ENCODE results near the gene VPS51. TPM values are rescaled to one million over a fixed set of nuclear protein-coding genes. Genes with fewer than 3 reads are reported as not detected.

Gene VPS51
- total and polyA plus RNA-seq, 2 of the 13 experiments (the other 11 are each of a cell fraction or from before 2014, with no cell fraction given): 76.3 to 90.6 TPM

DNA sequence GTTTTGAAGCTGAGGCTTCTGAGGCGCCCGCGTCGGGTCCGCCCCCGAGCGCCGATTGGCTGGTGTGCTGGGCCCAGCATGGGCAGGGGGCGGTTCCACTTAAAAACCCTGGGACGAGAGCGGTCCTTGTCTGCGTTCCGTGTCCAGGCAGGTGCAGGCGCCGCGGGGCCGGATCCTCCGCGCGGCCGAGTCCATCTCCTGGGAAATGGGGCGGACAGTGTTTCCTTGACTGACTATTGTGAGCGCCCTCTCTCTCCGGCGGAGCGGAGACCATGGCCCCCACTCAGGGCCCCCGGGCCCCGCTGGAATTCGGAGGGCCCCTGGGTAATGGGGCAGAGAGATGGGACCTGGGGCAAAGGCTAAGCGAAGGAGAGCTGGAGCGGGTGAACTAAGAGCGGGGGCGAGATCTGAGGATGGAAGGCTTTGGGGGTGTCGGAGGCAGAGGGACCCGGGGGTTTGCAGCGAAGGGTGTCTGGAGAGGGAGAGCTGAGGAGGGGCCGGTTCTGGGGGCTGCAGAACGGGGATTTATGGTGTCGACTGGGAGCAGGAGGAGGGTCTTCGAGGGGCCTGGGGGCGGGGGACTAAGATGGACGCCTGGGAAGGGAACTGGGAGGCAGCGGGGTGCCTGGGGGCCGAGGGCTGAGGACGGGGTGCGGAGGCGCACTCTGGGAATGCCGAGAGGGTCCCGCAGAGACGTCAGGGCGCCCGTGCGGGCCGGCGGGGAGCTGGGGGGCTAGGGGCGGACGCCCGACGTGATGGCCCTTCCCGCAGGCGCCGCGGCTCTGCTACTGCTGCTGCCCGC lies 15.9 kb downstream of the VPS51 start, which contains the start of gene TM7SF2:
Gene TM7SF2, plus strand, starts transcription at position 129 of the 802 bp plus-strand sequence. Its CDS starts 144 bp downstream, at position 273.
- DNase-seq (ENCODE audit: low spot score) (peak; percentile 93), FAIRE-seq (no peak)
- TF ChIP-seq ZNF230 (CRISPR knock-in tag; IDR thresholded peaks at IDR 0.05) (no peak), HMG20B (CRISPR knock-in tag; conservative IDR thresholded peaks at IDR 0.05) (no peak), SUZ12 (IDR thresholded peaks at IDR 0.05; ENCODE audit: low read depth, low read length) (no peak), ATAD3A (CRISPR knock-in tag; IDR thresholded peaks at IDR 0.05) (no peak), ZNF766 (CRISPR knock-in tag; IDR thresholded peaks at IDR 0.05; ENCODE audit: borderline replicate concordance) (peak; percentile 77; the same call in 1 of the 2 replicates), ZNF496 (CRISPR knock-in tag; IDR thresholded peaks at IDR 0.05; ENCODE audit: insufficient replicate concordance) (no peak), HES4 (CRISPR knock-in tag; IDR thresholded peaks at IDR 0.05; ENCODE audit: borderline replicate concordance) (0 out of 2 replicates have a peak, but pooled peaks have one; percentile 38)
- TF ChIP-seq, protein P1, sequence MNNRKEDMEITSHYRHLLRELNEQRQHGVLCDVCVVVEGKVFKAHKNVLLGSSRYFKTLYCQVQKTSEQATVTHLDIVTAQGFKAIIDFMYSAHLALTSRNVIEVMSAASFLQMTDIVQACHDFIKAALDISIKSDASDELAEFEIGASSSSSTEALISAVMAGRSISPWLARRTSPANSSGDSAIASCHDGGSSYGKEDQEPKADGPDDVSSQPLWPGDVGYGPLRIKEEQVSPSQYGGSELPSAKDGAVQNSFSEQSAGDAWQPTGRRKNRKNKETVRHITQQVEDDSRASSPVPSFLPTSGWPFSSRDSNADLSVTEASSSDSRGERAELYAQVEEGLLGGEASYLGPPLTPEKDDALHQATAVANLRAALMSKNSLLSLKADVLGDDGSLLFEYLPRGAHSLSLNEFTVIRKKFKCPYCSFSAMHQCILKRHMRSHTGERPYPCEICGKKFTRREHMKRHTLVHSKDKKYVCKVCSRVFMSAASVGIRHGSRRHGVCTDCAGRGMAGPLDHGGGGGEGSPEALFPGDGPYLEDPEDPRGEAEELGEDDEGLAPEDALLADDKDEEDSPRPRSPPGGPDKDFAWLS (CRISPR knock-in tag; IDR thresholded peaks at IDR 0.05; ENCODE audit: borderline replicate concordance): no peak
- TF ChIP-seq, protein P2, sequence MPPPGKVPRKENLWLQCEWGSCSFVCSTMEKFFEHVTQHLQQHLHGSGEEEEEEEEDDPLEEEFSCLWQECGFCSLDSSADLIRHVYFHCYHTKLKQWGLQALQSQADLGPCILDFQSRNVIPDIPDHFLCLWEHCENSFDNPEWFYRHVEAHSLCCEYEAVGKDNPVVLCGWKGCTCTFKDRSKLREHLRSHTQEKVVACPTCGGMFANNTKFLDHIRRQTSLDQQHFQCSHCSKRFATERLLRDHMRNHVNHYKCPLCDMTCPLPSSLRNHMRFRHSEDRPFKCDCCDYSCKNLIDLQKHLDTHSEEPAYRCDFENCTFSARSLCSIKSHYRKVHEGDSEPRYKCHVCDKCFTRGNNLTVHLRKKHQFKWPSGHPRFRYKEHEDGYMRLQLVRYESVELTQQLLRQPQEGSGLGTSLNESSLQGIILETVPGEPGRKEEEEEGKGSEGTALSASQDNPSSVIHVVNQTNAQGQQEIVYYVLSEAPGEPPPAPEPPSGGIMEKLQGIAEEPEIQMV (CRISPR knock-in tag; IDR thresholded peaks at IDR 0.05; ENCODE audit: low read depth): no peak; the same call in 1 of the 2 replicates
- TF ChIP-seq, protein P3, sequence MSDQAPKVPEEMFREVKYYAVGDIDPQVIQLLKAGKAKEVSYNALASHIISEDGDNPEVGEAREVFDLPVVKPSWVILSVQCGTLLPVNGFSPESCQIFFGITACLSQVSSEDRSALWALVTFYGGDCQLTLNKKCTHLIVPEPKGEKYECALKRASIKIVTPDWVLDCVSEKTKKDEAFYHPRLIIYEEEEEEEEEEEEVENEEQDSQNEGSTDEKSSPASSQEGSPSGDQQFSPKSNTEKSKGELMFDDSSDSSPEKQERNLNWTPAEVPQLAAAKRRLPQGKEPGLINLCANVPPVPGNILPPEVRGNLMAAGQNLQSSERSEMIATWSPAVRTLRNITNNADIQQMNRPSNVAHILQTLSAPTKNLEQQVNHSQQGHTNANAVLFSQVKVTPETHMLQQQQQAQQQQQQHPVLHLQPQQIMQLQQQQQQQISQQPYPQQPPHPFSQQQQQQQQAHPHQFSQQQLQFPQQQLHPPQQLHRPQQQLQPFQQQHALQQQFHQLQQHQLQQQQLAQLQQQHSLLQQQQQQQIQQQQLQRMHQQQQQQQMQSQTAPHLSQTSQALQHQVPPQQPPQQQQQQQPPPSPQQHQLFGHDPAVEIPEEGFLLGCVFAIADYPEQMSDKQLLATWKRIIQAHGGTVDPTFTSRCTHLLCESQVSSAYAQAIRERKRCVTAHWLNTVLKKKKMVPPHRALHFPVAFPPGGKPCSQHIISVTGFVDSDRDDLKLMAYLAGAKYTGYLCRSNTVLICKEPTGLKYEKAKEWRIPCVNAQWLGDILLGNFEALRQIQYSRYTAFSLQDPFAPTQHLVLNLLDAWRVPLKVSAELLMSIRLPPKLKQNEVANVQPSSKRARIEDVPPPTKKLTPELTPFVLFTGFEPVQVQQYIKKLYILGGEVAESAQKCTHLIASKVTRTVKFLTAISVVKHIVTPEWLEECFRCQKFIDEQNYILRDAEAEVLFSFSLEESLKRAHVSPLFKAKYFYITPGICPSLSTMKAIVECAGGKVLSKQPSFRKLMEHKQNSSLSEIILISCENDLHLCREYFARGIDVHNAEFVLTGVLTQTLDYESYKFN (CRISPR knock-in tag; conservative IDR thresholded peaks at IDR 0.05): 0 out of 2 replicates have a peak, but pooled peaks have one; percentile 33
- TF ChIP-seq, protein P4, sequence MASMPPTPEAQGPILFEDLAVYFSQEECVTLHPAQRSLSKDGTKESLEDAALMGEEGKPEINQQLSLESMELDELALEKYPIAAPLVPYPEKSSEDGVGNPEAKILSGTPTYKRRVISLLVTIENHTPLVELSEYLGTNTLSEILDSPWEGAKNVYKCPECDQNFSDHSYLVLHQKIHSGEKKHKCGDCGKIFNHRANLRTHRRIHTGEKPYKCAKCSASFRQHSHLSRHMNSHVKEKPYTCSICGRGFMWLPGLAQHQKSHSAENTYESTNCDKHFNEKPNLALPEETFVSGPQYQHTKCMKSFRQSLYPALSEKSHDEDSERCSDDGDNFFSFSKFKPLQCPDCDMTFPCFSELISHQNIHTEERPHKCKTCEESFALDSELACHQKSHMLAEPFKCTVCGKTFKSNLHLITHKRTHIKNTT (CRISPR knock-in tag; IDR thresholded peaks at IDR 0.05): no peak
- TF ChIP-seq, protein P5, sequence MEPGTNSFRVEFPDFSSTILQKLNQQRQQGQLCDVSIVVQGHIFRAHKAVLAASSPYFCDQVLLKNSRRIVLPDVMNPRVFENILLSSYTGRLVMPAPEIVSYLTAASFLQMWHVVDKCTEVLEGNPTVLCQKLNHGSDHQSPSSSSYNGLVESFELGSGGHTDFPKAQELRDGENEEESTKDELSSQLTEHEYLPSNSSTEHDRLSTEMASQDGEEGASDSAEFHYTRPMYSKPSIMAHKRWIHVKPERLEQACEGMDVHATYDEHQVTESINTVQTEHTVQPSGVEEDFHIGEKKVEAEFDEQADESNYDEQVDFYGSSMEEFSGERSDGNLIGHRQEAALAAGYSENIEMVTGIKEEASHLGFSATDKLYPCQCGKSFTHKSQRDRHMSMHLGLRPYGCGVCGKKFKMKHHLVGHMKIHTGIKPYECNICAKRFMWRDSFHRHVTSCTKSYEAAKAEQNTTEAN (CRISPR knock-in tag; conservative IDR thresholded peaks at IDR 0.05): no peak

More for the DNA sequence above, 15.9 kb downstream of the VPS51 start, which contains the start of gene TM7SF2:
- Histone ChIP-seq H3K36me3 (replicated peaks in 1 of 2; ENCODE audit: control insufficient read depth in 1 of 2, insufficient read depth in 2 of 2, low read length in 2 of 2) (peaks cover 6 to 14% of the 10 kb centered on the region in 2 experiments; a peak in 4 of 5 replicates), H3K27me3 (ENCODE audit: control insufficient read depth in 1 of 2, insufficient read depth in 2 of 2, low read length in 2 of 2) (no peaks in the 10 kb centered on the region), H3K9ac (ENCODE audit: insufficient read depth, low read depth, low read length) (peak within 1 kb of the TSS; percentile 84), H3K9me3 (ENCODE audit: low read length) (no peaks in the 10 kb centered on the region), H2AFZ (ENCODE audit: low read length) (no peak within 1 kb of the TSS), H3K4me1 (ENCODE audit: insufficient read depth, low read length) (peaks cover 37% of the 10 kb centered on the region), H3K79me2 (ENCODE audit: insufficient read depth, low read length) (peaks cover 8% of the 10 kb centered on the region), H3K4me2 (ENCODE audit: low read depth, low read length) (peak within 1 kb of the TSS; percentile 96), H3K27ac (ENCODE audit: extremely low read length, insufficient read depth, low read length) (peak within 1 kb of the TSS; percentile 61), H4K20me1 (ENCODE audit: insufficient read depth, low read length) (no peaks in the 10 kb centered on the region), H3K4me3 (replicated peaks in 1 of 3; ENCODE audit: insufficient read depth in 1 of 3, low read depth in 2 of 3, low read length in 3 of 3) (peak within 1 kb of the TSS; percentile 65 to 98 (median 95))
- POLR2A ChIA-PET: interaction anchor here (0.6 to 5.0 kb wide), 29 partner anchors 9 to 337 kb away, joined by 3 to 86 read pairs (median 5); partner anchors contain the start of genes ARL2, BATF2, CAPN1 and DPF2
- intact Hi-C loops (cut with micrococcal nuclease; ENCODE audit: unreplicated experiment): loop anchor here (2.0 kb wide), 2 partner anchors 15 to 69 kb away; partner anchors contain the start of genes CAPN1 and VPS51
- in situ Hi-C loops (cut with HindIII; ENCODE audit: extremely low pct_ligation_motif_present, low pct_unique_long_range_greater_than_20kb): loop anchor here (5.0 kb wide), 1 partner anchor 70 kb away; the partner anchor contains the start of gene CAPN1
- no TSS peak for BruUV-seq (replicated peaks)
- CTCF ChIA-PET (ENCODE audit: low intra/inter-chr PET ratio, low total read pairs): interaction anchor here (2.0 kb wide), 1 partner anchor 69 kb away, joined by 9 read pairs; the partner anchor contains the start of gene CAPN1
- WGBS (ENCODE audit: low lambda C conversion rate): 1% methylated on average over 26 of the region's 64 CpGs
- ATAC-seq: peak; percentile 79
